SH-SY5Y (cell line): ENCODE data around the gene CELF6.

Source experiments
- GATA2 ChIP-seq: IDR thresholded peaks from 2 replicates; pipeline ENCODE4 v1.6.1; 2011; ENCODE audit warnings: mild to moderate bottlenecking, low read depth, low read length
- GATA3 ChIP-seq: IDR thresholded peaks from 2 replicates; pipeline ENCODE4 v1.6.1; 2011; ENCODE audit warnings: low read depth, mild to moderate bottlenecking, low read length, moderate library complexity

CELF6 gene

DNA sequence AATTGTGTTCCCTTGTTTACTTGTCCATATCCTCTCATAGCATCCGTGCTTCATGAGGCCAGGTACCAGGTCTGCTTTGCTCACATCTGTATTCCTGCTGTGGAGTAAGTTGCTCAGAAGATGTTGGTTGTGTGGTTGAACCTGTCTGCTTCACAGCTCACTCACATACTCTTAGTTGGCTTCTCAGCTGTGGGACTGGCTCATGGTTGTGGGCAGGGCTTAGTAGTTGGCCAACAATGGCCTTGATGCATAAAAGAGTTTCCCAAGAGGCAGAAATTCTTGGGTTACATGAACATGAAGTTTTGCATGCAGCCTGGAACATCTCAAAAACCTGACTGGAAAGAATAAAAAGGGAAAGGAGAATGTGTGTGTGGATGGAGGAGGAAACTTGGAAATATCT is 17.0 kb downstream of the CELF6 start:
- TF ChIP-seq GATA2 (no peak), GATA3 (no peak)

GRCh38 chr15:72289597-72290325 is 30.2 kb downstream of the CELF6 start:
- no peak for TF ChIP-seq GATA3
- no peak for TF ChIP-seq GATA2

- TF ChIP-seq GATA3 (no peak), GATA2 (no peak)
These were observed 31.0 kb downstream of the CELF6 start for GRCh38 chr15:72288796-72289596.

GRCh38 chr15:72285927-72286516 is 33.9 kb downstream of the CELF6 start:
- TF ChIP-seq GATA2 = no peak
- no peak for TF ChIP-seq GATA3

- TF ChIP-seq GATA3 (no peak), GATA2 (no peak)
These were observed 34.6 kb downstream of the CELF6 start for GRCh38 chr15:72285402-72285801.

GRCh38 chr15:72284781-72285180 is 35.2 kb downstream of the CELF6 start:
- no peak for TF ChIP-seq GATA2
- no peak for TF ChIP-seq GATA3

- TF ChIP-seq GATA2 = no peak
- TF ChIP-seq GATA3 = no peak
These were observed 38.2 kb downstream of the CELF6 start for GRCh38 chr15:72281713-72282112.

GRCh38 chr15:72280751-72281150 is 39.2 kb downstream of the CELF6 start:
- TF ChIP-seq GATA3 (no peak), GATA2 (no peak)

GRCh38 chr15:72278737-72279136 is 41.2 kb downstream of the CELF6 start:
- TF ChIP-seq GATA2 (no peak), GATA3 (no peak)

DNA sequence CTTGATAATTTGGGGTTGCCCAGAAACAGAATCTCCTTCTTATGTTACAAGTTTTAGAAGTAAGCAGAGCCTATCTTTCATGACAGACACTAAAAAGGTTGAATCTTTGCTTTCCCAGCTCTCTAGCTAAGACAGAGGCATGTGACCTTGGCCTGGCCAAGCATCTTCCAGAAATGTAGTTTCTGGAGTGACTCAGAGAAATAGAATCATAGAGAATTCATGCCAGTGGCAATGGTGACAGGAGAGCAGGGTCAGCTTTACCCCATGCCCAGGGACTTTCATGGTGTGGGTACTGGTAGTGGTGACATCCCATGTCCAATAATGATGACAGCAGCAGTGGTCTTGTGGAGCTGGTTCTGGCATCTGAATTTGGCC is 43.6 kb downstream of the CELF6 start:
- TF ChIP-seq GATA2 (no peak), GATA3 (no peak)

DNA sequence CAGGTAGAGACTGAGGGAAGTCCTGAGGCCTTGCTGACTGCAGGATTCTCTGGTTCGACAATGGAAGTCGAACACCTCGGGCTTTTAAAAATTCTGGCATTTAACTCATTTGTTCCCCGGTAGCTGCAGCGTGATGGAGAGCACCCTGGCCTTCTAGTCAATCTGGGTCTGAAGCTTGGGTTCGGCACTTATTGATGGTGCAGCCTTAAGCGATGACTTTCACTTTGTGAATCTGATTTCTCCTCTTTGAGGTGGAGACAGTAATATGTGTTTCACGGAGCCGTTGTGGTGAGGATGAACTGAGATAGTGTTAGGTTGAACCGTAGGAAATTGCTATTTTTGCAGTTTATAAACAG is 47.0 kb downstream of the CELF6 start:
- TF ChIP-seq GATA3 = no peak
- TF ChIP-seq GATA2 = no peak

DNA sequence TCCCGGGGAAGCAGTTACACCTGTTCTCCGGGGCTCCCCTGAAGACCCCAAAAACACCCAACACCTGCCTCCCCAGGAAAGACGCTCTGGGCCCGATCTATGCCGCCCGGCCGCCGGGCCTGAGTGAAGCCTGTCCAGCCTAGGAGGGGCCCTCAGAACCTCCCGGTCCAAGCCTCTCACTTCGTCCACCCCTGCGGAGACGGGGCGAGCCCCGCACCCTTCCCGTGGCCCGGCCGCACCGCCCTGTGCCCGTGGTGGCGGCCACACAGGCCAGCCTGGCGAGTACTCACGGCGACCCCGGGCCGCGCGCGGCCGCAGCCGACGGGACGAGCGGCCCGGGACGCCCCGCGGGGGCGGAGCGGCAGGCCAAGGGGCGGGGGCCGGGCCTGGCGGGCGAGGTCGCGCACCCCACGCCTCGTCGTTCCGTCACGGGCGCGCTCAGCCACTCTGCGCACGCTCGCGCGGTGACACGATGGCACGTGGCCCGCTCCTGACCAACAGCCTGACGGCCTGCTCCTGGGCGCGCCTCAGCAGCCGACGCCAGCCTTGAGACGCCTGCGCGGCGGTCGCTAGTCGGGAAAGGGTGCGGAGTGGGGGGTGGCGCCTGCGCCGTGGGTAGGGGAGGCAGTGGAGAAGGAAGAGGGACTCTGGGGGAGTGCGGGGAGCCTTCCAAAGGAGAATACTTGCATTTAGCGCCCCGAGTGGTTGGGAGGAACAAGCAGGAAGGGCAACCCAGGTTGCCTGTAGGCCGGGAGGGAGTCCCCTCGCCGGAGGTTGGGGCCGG is 47.6 kb downstream of the CELF6 start, which contains the start of gene PARP6:
Gene PARP6 (minus strand): TSS at position 342 of the 784 bp plus-strand sequence. CDS start 5,077 bp downstream, outside the sequence.
- no peak for TF ChIP-seq GATA2
- TF ChIP-seq GATA3 = no peak

GRCh38 chr15:72271895-72272212 is 48.1 kb downstream of the CELF6 start:
- TF ChIP-seq GATA3 (no peak), GATA2 (no peak)

GRCh38 chr15:72271221-72271620 is 48.7 kb downstream of the CELF6 start:
- TF ChIP-seq GATA3 (no peak), GATA2 (no peak)
